ENCODE data around the gene PCDH9.

The PCDH9 gene

GRCh38 chr13:67161176-67161575 is 69.0 kb downstream of the PCDH9 start:
- DNase-seq (ENCODE audit: low read depth), result no peak

- no peak for DNase-seq (ENCODE audit: low read depth)
These were observed 71.2 kb downstream of the PCDH9 start for GRCh38 chr13:67158903-67159302.

DNA sequence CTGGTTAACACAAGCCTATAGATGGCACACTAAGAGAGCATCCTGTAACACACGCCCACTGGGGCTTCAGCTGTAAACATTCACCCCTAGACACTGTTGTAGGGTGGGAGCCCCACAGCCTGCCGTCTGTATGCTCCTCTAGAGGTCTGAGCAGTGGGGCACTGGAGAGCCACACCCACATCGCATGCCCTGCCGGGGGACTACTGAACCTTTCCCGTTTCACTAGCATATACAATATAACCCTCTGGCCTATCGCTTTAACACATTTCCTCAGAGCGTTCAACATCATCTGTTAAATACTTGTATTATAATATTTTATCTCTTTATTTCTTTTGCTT is 73.4 kb downstream of the PCDH9 start:
- no peak for DNase-seq (ENCODE audit: low read depth)

DNA sequence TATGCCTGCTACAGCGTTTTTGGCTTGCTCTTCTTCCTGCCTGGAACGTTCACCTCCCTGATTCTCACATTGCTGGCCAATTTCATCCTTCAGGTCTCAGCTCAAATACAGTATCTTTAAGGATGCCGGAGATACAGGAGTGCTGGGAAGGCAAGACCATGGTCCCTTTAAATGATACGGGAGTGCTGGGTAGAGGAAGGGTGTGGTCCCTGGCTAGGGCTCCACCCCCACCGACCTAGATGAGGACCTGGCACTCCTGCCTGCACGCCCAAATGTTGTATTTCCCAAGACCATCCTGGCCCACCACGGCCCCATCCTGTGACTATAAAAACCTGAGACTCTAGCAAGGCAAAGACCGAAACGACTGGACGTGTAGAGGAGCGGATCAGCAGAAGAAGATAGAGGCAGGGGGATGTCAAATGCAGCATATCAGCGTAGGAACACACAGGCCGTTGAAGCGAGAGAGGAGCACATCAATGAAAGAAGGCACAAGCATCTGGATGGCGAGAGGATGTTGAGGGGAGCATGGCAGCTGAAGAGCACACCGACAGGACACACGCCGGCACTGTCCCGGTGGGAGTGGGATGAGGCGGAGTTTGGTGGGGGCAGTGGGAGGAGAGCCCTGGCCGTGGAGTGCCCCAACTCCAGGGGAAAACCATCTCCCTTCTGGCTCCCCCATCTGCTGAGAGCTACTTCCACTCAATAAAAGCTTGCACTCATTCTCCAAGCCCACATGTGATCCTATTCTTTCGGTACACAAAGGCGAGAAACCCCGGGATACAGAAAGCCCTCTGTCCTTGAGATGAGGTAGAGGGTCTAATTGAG is 74.0 kb downstream of the PCDH9 start:
- DNase-seq (ENCODE audit: low read depth), result no peak

- no peak for DNase-seq (ENCODE audit: low read depth)
These were observed 78.1 kb downstream of the PCDH9 start for GRCh38 chr13:67152085-67152484.

GRCh38 chr13:67151652-67152051 is 78.5 kb downstream of the PCDH9 start:
- DNase-seq (ENCODE audit: low read depth), result no peak

- no peak for DNase-seq (ENCODE audit: low read depth)
These were observed 79.5 kb downstream of the PCDH9 start for GRCh38 chr13:67150608-67151007.

- no peak for DNase-seq (ENCODE audit: low read depth)
These were observed 82.0 kb downstream of the PCDH9 start for GRCh38 chr13:67148161-67148571.

- DNase-seq (ENCODE audit: low read depth), result no peak
These were observed 82.6 kb downstream of the PCDH9 start for GRCh38 chr13:67147342-67148133.

DNA sequence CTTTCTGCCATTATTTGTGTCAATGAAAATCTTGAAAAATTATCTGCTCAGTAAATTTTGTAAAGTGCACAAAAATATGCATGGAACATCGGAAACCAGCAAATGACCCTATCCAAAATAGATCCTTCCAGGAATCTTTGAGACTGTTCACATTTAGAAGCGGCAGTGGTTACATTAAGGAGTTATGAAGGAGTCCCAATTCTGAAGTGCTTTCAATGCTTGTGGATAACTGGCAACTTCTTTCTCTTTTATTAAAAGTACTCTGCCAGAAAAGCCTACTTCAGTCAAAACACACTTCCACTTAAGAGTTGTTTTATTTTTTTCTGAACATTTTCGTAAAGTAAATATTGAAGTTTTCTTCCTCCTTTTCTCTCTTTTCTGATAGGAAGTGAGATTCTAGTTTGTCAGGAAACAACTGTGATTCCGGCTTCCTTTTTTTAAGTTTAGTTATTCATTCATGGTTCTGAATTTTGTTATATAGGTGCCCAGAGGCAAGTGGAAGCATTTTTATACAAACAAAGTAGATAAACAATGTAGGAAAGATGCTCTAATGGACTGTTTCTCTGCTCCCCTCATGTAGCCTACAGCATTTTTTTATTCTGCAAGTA is 83.5 kb downstream of the PCDH9 start:
- no peak for DNase-seq (ENCODE audit: low read depth)

DNA sequence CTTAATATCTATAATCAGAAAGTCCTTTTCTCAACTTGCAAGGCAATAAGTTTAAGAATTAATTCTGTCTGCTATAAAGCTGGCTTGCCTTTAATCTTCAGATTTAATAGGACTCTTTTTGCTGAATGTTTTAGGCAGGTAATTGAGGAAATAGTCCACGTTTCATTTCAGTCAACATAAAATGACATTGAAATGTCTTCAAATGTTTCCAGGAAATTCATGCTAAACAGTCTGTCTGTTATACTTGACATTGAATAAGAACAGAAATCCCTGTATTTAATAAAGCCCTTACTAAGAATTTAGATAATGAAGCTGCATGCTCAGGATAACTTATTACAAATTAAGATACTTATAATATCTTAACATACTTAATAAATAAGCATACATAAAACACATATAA is 84.2 kb downstream of the PCDH9 start:
- no peak for DNase-seq (ENCODE audit: low read depth)

- DNase-seq (ENCODE audit: low read depth), result no peak
These were observed 86.5 kb downstream of the PCDH9 start for GRCh38 chr13:67143544-67144115.

DNA sequence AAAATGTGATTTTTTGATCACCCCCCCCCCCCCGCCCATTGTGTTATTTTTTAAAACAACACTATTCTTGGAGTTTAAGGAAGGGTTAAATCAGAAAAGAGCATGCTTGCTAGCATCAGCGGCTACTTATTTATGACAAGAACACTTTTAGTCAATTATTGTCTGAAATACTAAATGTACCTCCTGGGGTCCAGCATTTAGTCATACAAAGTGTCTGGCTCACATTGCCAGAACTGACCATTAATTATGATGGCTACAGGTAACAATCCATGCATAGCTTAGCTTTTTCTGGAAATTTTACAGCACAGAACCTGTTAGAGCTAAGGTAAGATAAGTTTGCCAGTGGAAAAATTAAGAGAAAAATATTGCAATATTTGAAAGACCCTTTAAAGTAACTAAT is 90.1 kb downstream of the PCDH9 start:
- no peak for DNase-seq (ENCODE audit: low read depth)

DNA sequence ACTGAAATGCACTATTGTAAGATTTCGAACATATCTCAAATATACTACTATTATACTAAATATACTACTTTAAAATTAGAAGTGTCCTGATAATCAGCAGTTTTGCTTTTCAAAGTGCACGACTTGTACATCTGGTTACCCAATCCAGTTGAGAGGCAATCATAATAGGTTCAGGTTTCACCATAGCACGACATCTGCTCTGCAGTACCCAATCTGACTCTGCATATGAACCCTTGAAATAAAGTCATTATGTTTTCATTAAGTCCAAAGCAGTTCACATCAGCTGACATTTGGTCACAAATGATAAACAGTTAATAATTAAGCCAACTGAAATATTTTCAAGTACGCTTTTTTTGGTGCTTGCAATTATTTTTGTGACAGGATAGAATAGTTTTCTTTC is 90.6 kb downstream of the PCDH9 start:
- no peak for DNase-seq (ENCODE audit: low read depth)

- DNase-seq (ENCODE audit: low read depth), result no peak
These were observed 91.2 kb downstream of the PCDH9 start for GRCh38 chr13:67138970-67139369.

DNA sequence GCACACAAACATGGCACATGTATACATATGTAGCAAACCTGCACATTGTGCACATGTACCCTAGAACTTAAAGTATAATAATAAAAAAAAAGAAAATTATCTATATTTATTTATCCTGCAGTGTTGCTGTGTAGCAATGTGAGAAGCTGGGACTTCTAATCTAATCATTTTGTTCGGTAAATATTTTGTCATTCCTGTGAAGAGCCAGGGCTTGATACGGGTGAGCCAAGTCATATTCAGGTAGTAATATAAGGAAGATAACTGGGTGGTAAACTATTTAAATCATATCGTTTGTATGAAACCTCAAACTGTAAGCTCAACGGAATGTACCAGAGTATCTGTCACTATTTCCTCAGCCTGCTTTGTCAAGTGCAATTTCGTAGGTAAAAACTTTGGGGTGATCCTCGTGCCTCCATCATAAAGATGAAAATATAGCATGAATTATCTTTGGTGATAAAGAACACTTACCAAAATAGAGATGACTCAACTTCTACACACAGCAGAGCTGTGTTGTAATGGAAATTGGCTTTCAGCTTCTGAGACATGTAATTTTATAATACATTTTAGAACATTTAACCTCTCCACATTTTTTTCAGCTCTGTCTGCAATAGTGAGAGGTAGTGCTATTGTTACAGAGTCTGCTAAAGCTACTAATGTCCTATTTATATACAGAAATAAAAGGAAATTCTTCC is 92.9 kb downstream of the PCDH9 start:
- DNase-seq (ENCODE audit: low read depth), result no peak

- DNase-seq (ENCODE audit: low read depth), result no peak
These were observed 94.0 kb downstream of the PCDH9 start for GRCh38 chr13:67136157-67136556.

DNA sequence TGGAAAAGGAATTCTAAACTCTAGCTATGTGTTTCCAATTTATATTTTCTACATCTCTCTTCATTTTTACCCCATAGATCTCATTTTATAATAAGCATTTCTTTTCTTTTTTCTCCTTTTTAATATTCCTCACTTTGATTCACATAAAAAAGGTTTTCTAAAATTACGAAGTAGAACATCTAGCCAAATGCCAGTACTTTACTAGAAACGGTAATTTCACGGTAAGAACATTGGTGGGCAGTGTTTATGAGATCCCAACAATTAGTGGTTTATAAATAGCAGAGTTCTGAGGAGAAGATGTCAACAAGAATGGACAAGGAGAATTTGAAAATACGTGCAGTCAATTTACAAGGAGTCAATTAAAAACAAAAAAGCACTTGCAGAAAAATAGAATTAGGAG is 94.8 kb downstream of the PCDH9 start:
- DNase-seq (ENCODE audit: low read depth), result no peak

DNA sequence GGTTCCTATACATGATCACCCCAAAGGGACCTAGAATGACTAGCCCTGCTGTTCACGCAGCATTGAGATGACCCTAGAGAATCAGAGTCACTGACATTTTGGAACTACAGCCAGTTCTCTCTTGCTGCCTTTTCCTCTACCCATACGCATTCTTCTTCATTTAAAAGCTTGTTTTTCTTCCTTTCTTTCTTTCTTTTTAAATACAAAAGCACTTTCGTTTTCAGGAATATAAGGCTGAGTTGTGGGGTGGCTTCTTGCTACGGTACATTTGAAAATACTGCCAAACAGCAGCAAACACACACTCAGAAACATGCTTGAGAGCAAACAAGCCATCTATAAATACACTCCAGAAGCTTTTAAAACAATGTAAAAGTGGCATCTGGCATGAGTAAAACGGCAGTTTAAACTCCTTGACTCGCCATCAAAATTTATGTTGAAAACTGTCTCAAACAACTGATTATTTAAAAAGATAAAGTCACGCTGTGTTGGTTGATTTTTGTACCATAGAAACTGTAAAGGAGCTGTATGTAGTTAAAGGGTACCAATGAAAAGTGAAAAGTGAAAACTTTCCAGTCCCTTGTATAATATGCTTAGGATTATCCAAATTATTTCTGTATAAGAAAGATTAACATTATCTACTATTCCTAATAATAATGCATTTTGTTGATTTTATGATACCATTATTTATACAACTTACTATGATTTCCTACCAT is 95.6 kb downstream of the PCDH9 start:
- DNase-seq (ENCODE audit: low read depth), result no peak

DNA sequence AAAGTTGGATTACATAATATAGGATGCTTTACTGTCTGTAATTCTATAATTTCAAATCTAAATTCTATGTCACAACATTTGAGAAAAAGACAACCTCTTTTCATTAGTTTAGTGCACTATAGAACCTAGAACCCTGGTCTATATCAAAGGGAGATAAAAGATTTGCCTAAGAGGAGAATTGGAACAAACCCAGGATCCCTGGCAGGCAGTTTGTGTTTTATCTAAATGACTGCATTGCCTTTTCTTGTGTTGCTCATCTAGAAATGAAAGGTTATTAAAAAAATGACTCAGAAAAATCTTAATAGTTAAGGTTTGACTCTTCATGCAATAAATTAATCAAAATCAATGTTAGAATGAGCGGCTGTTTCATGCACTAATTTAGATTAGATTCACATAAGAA is 96.7 kb downstream of the PCDH9 start:
- no peak for DNase-seq (ENCODE audit: low read depth)

GRCh38 chr13:67131393-67131792 is 98.7 kb downstream of the PCDH9 start:
- DNase-seq (ENCODE audit: low read depth), result no peak

DNA sequence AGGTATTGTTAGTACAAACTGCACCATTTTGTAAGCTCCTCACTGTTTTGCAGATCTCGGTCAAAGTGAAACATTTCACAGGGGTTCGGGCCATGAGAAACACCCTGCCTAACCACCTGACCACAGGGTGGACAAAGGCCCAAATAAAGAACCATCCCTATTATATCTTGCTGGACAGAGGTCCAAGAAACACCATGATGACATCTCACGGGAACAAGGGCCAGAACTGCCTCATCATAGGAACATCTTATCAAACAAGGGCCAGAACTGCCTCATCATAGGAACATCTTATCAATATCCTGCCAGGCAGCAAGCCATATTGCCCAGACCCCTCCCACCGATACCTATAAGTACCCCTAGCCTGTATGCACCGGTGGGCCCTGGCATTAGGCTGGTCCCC is 99.7 kb downstream of the PCDH9 start:
- no peak for DNase-seq (ENCODE audit: low read depth)

Measured in stimulated activated CD8-positive, alpha-beta memory T cell treated with anti-CD3 and anti-CD28 coated beads, Interleukin-12 subunit alpha, Interleukin-12 subunit beta, amount 100 ng/mL, for 4 hours (primary cell).